Mesenchymal stem cell (in vitro differentiated cells and primary cell): ENCODE results near the gene UHMK1. TPM values are rescaled to one million over a fixed set of nuclear protein-coding genes. Genes with fewer than 3 reads are reported as not detected.

ENCODE experiments used
- small RNA-seq: library from polyadenylated mRNA; stranded (forward); fragments of <200 nt; extraction: miRNeasy Mini kit (QIAGEN cat#:217004); gene quantifications from one replicate; pipeline ENCODE3, GENCODE V24; 2013; ENCODE audit warnings: low read depth

UHMK1 gene

Small RNA genes lying within 50 kb of the gene (small RNA-seq; reads per million reads assigned to genes)
- not detected for gene UQCRBP2
